Measurements from ENCODE around the gene CLDN15.

- TF ChIP-seq, protein P1, sequence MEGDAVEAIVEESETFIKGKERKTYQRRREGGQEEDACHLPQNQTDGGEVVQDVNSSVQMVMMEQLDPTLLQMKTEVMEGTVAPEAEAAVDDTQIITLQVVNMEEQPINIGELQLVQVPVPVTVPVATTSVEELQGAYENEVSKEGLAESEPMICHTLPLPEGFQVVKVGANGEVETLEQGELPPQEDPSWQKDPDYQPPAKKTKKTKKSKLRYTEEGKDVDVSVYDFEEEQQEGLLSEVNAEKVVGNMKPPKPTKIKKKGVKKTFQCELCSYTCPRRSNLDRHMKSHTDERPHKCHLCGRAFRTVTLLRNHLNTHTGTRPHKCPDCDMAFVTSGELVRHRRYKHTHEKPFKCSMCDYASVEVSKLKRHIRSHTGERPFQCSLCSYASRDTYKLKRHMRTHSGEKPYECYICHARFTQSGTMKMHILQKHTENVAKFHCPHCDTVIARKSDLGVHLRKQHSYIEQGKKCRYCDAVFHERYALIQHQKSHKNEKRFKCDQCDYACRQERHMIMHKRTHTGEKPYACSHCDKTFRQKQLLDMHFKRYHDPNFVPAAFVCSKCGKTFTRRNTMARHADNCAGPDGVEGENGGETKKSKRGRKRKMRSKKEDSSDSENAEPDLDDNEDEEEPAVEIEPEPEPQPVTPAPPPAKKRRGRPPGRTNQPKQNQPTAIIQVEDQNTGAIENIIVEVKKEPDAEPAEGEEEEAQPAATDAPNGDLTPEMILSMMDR (IDR thresholded peaks at IDR 0.05): no peak
- TF ChIP-seq POLR2A (IDR thresholded peaks at IDR 0.05): no peak
Observed at GRCh38 chr7:101211501-101211900, 26.1 kb downstream of the CLDN15 start.
